ENCODE data around the gene MDFI. TPM values are rescaled to one million over a fixed set of nuclear protein-coding genes. Genes with fewer than 3 reads are reported as not detected.

MDFI gene
- polyA plus RNA-seq, 1 donor: 22.1 TPM

DNA sequence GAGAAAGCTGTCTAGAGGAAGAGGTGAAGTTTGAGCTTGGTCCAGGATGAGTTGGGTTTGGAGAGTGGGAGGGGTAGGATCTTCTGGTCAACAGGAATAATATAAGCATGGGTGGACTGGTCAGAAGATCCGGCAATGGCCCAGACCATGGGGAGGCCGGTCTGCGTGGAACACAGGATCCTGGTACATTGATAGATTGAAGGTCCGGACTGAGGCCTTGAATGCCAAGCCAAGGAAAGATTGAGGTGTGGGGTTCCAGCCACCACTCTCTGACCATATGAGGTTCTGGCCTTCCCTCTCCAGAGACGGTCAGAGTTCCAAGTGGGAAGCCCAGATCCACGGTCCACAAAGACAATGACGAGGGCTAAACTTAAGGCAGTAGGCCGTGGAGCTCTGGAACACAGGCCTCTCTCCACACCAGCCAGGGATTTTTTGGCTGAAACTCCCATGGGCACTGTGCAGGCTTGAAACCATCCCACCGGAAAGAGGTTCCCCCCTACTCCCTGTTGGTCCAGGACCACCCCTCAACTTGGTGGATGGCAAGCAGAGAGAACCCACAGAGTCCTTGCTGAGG, 3.2 kb downstream of the MDFI start:
- H3K4me1 ChIP-seq (ENCODE audit: control insufficient read depth, insufficient read depth, low read length): peaks cover 13% of the 10 kb centered on the region

DNA sequence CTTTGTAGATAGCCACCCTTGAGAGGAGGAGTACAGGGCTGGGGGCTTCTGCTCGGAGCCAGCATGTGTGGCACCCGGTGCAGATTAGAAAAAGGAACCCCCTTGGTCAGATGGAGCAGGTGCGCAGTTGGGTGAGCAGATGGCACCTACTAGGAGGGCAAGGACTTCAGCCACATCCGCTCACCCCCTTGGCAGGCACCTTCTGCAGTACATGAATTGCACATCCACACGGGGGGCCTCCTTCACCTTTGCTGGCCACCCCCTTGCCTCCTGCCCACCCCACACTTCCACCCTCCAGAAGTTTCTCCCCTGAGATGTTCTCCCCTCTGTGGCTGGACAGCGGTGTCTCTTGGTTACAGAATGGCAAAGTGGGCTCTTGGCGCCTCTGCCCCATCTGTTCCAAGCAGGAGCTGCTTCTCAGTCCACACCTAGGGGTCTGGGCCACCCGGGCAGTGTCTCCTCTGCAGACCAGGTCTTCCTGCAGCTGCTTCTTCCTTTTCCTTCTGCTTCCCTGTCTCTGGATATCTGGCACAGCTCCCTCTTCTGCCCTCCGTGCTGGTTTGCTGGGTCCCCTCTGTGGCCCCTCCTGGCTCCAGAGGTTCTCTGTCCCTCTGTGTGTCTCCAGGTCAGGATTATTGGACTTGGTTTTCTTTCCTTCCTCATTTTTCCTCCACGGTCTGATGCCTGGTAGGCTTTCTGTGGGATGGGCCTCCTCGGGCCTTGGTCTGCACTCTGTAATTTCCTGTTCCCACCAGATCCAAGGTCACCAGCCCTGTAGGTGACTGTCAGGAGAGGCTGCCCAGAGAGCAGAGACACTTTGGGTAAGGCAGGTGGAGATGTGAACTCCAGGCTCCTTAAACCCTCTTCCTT, 4.1 kb downstream of the MDFI start:
- DNase-seq: no peak
- Histone ChIP-seq H3K4me1 (ENCODE audit: control insufficient read depth, insufficient read depth, low read length) (peaks cover 9% of the 10 kb centered on the region), H3K9me3 (ENCODE audit: control insufficient read depth, low read depth, low read length) (no peaks in the 10 kb centered on the region), H3K27me3 (ENCODE audit: control insufficient read depth, insufficient read depth, low read length) (peaks cover 45% of the 10 kb centered on the region), H3K4me3 (ENCODE audit: low read length) (no peak overlapping the region), H3K36me3 (ENCODE audit: control insufficient read depth, insufficient read depth, low read length) (peaks cover 16% of the 10 kb centered on the region), H3K27ac (ENCODE audit: low read length) (no peak overlapping the region)
- WGBS (ENCODE audit: insufficient coverage, low lambda C conversion rate): no CpG with 5 or more reads among the region's 11 CpGs

More for the DNA sequence above, 3.2 kb downstream of the MDFI start:
- peaks cover 9% of the 10 kb centered on the region for H3K36me3 ChIP-seq (ENCODE audit: control insufficient read depth, insufficient read depth, low read length)
- no peak overlapping the region for H3K27ac ChIP-seq (ENCODE audit: low read length)
- peaks cover 54% of the 10 kb centered on the region for H3K27me3 ChIP-seq (ENCODE audit: control insufficient read depth, insufficient read depth, low read length)
- no peak overlapping the region for H3K4me3 ChIP-seq (ENCODE audit: low read length)
- DNase-seq: no peak
- no peaks in the 10 kb centered on the region for H3K9me3 ChIP-seq (ENCODE audit: control insufficient read depth, low read depth, low read length)
- WGBS (ENCODE audit: insufficient coverage, low lambda C conversion rate): 60% methylated on average over 1 of the region's 9 CpGs

DNA sequence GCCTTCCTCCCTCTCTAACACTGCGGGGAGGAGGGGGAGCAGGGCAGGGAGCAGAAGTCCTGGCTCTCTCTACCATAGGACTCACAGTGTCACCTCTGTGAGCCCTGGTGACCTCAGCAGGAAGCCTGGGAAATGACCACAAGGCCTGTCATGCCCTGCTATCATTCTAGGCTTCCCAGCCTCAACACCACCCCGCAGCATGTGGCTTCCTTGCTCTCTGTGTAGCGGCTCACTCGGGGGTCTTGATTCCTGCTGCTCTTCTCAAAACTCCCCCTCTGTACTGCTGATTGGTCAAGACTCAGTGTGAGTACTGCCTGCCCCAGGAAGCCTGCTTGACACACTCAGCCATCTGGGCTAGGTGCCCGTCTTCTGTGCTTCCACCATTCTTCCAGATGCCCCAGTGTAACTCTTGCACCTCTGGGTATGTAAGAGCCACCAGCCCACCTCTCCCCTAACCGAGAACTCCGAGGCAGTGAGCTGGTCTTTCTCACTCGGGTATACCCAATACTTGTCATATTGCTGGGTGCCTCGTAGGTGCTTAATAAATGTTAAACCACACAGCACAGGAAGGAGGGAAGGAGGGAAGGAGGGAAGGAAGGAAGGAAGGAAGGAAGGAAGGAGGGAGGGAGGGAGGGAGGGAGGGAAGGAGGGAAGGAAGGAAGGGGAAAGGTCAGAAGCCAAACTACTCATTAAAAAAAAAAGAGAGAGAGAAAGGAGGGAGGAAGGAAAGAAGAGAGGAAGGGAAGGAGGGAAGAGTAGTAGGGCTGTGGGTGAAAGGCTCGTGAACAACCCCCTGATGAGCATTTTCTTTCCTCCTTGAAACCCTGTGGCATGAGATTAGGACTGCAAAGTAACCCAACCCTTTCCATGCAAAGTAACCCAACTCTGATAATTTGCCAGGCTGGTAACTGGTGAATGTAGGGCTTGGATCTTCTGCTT, 5.0 kb downstream of the MDFI start:
- WGBS (ENCODE audit: insufficient coverage, low lambda C conversion rate): no CpG with 5 or more reads among the region's 10 CpGs
- Histone ChIP-seq H3K36me3 (ENCODE audit: control insufficient read depth, insufficient read depth, low read length) (peaks cover 19% of the 10 kb centered on the region), H3K4me3 (ENCODE audit: low read length) (no peak overlapping the region), H3K27me3 (ENCODE audit: control insufficient read depth, insufficient read depth, low read length) (peaks cover 37% of the 10 kb centered on the region), H3K9me3 (ENCODE audit: control insufficient read depth, low read depth, low read length) (no peaks in the 10 kb centered on the region), H3K4me1 (ENCODE audit: control insufficient read depth, insufficient read depth, low read length) (peaks cover 2% of the 10 kb centered on the region), H3K27ac (ENCODE audit: low read length) (no peak overlapping the region)
- DNase-seq: no peak

DNA sequence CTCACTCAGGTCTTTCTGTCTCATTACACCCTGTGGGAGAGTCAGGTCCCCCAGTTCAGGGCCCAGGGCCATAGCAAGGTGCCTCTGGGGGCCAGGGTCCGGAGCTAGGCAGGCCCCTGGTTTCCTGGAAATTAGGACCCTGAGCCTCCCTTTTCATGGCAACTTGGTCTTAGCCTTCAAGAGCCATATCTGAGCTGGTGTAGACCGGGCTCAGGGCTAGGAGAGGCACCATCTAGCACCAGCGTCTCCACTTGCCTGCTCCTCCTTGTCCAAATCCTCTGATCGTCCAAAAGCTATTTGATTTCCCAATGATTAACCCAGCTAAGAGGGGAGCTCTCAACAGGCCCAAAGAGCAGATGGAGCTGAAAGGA, 5.6 kb downstream of the MDFI start:
- WGBS (ENCODE audit: insufficient coverage, low lambda C conversion rate): no CpG with 5 or more reads among the region's 4 CpGs
- Histone ChIP-seq H3K27me3 (ENCODE audit: control insufficient read depth, insufficient read depth, low read length) (peaks cover 30% of the 10 kb centered on the region), H3K4me1 (ENCODE audit: control insufficient read depth, insufficient read depth, low read length) (no peaks in the 10 kb centered on the region), H3K27ac (ENCODE audit: low read length) (no peak overlapping the region), H3K36me3 (ENCODE audit: control insufficient read depth, insufficient read depth, low read length) (peaks cover 23% of the 10 kb centered on the region), H3K4me3 (ENCODE audit: low read length) (no peak overlapping the region), H3K9me3 (ENCODE audit: control insufficient read depth, low read depth, low read length) (no peaks in the 10 kb centered on the region)
- no peak for DNase-seq

DNA sequence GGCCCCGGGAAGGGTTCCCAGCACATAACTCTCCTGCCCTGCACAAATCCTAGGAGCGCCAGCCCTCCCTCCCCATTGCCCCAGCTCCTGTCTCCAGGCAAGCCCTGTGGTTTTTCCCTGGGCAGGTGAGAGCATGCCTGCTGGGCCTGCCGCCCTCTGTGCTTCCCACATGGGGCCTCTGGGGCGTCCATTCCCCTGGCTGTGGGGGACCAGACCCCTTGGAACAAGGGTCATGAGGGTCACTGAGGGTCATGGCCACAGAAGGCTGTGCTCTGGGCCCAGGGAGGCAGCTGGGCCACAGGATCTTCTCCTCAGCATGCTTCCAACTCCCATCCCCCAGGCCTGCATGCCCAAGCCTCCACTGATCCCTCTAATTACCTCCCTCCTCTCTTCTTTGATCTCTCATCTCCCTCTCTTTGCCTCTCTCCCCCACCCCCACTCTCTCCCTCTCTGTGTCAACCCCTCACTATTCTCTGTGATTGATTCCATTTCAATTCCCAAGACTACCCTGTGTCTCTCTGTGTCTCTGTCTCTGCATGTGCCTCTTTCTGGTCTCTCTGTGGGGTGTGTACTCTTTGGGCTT, 6.1 kb downstream of the MDFI start:
- Histone ChIP-seq H3K4me3 (ENCODE audit: low read length) (no peak overlapping the region), H3K4me1 (ENCODE audit: control insufficient read depth, insufficient read depth, low read length) (no peaks in the 10 kb centered on the region), H3K27ac (ENCODE audit: low read length) (no peak overlapping the region), H3K27me3 (ENCODE audit: control insufficient read depth, insufficient read depth, low read length) (peaks cover 25% of the 10 kb centered on the region), H3K9me3 (ENCODE audit: control insufficient read depth, low read depth, low read length) (no peaks in the 10 kb centered on the region), H3K36me3 (ENCODE audit: control insufficient read depth, insufficient read depth, low read length) (peaks cover 26% of the 10 kb centered on the region)
- no peak for DNase-seq
- WGBS (ENCODE audit: insufficient coverage, low lambda C conversion rate): no CpG with 5 or more reads among the region's 4 CpGs

DNA sequence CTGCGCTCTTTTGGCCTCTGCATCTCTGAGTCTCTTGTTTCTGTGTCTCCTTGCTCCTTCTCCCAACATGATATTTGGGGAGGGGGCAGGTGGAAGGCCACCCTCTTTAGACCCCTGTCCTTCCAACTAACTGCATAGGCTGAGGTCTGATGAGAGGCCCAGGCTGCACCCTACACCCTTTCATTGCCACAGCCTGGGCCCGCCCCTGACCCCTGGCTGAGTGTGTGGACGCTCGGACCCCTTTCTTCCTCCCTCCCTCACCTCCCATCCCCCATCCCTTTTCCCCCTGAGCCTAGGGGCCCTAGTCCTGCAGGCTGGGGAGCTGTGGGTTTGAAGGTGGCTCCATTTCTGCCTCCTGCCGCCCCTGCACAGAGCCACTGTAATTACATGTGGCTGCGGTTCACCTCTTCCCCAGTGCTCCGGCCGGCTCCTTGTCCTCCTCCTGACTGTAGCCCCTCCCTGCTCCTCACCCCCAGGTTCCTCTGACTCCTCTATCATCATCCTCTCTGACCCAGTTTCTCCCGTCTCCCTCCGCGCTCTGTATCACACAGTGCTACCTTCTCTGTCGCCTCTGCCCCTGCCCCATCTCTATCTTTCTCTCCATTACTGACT, 6.8 kb downstream of the MDFI start:
- no peak for DNase-seq
- 89% methylated on average over 5 of the region's 12 CpGs for WGBS (ENCODE audit: insufficient coverage, low lambda C conversion rate)
- H3K27ac ChIP-seq (ENCODE audit: low read length): no peak overlapping the region

DNA sequence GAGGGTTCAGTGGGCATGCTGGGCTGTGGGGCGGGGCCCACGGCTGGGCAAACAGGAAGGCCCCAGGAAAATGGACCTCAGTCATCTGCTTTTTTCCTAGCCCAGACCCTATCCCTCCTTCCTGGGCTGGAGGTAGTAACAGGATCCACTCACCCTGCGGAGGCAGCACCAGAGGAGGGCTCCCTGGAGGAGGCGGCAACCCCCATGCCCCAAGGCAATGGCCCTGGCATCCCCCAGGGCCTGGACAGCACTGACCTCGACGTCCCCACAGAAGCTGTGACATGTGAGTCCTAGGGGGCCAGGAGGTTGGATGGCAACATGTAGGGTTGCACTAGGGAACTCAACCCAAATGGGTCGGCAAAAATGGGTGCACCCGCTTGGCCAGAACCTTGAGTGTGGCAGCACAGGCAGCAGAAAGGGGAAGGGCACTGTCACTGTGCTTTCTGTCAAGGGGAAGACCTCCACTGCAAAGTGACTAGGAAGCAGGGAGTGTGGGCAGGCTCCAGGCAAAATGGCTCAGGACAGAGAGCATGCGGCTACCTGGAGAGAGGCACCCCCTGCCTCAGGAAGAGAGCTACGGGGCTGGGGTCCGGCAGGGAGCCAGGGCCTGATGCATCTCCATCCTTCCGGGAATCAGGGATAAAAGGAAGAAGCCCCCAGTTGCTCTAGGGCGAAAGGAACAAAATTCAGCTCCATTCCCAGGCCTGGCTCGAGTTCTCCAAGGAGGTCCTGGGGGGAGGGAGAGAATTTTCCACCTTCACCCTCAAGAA, 7.9 kb downstream of the MDFI start:
- Histone ChIP-seq H3K36me3 (ENCODE audit: control insufficient read depth, insufficient read depth, low read length) (peaks cover 28% of the 10 kb centered on the region), H3K4me1 (ENCODE audit: control insufficient read depth, insufficient read depth, low read length) (no peaks in the 10 kb centered on the region), H3K9me3 (ENCODE audit: control insufficient read depth, low read depth, low read length) (no peaks in the 10 kb centered on the region), H3K4me3 (ENCODE audit: low read length) (no peak overlapping the region), H3K27ac (ENCODE audit: low read length) (no peak overlapping the region), H3K27me3 (ENCODE audit: control insufficient read depth, insufficient read depth, low read length) (peaks cover 9% of the 10 kb centered on the region)
- WGBS (ENCODE audit: insufficient coverage, low lambda C conversion rate): no CpG with 5 or more reads among the region's 14 CpGs
- no peak for DNase-seq

More for the DNA sequence above, 6.8 kb downstream of the MDFI start:
- no peaks in the 10 kb centered on the region for H3K4me1 ChIP-seq (ENCODE audit: control insufficient read depth, insufficient read depth, low read length)
- H3K4me3 ChIP-seq (ENCODE audit: low read length): no peak overlapping the region
- H3K9me3 ChIP-seq (ENCODE audit: control insufficient read depth, low read depth, low read length): no peaks in the 10 kb centered on the region
- peaks cover 18% of the 10 kb centered on the region for H3K27me3 ChIP-seq (ENCODE audit: control insufficient read depth, insufficient read depth, low read length)
- H3K36me3 ChIP-seq (ENCODE audit: control insufficient read depth, insufficient read depth, low read length): peaks cover 27% of the 10 kb centered on the region

DNA sequence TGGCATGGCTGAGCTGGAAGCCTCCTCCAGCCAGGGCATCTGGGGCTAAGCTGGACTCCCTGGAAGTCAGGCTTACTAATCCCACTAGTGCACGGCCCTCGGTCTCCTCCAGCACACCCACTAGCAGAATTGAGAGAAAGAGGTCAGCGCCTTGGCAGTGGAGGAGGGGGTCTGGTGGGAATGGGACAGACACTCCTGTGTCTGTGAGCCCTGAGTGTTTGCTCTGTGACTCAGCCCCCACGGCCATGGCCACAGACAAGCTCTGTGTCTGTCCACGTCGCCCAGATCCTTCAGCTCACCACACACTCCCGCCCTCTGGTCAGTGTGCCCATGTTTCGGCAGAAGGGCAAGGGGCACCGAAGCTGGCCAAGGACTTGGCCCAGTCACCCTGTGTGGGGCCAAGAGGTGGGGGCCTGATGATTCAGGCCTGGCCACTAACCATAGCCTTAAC, 8.8 kb downstream of the MDFI start:
- Histone ChIP-seq H3K9me3 (ENCODE audit: control insufficient read depth, low read depth, low read length) (no peaks in the 10 kb centered on the region), H3K4me3 (ENCODE audit: low read length) (no peak overlapping the region), H3K27me3 (ENCODE audit: control insufficient read depth, insufficient read depth, low read length) (peaks cover 16% of the 10 kb centered on the region), H3K27ac (ENCODE audit: low read length) (no peak overlapping the region), H3K36me3 (ENCODE audit: control insufficient read depth, insufficient read depth, low read length) (peaks cover 31% of the 10 kb centered on the region), H3K4me1 (ENCODE audit: control insufficient read depth, insufficient read depth, low read length) (no peaks in the 10 kb centered on the region)
- 83% methylated on average over 1 of the region's 9 CpGs for WGBS (ENCODE audit: insufficient coverage, low lambda C conversion rate)
- no peak for DNase-seq

DNA sequence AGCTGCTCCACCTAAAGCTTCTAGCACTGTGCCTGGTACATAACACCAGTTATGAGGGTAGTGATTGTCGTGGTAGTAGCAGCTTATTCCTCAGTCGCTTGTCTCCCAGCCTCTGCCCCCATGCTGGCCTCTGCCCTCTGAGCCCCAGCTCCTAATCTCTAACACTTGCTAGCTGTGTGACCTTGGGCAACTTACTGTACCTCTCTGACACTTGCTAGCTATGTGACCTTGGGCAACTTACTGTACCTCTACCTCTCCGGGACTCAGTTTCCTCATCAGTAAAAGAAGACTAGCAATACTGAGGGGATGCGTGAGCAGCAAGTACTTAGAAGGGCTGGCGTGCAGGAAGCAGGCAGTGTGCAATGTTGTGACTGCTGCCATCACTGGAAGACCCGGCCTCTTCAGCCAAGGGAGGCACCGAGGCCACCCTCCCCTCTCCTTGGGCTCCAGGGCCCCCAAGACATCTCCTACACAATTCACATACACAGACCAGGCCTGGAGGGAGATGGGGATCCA, 9.9 kb downstream of the MDFI start:
- H3K4me3 ChIP-seq (ENCODE audit: low read length): no peak overlapping the region
- H3K36me3 ChIP-seq (ENCODE audit: control insufficient read depth, insufficient read depth, low read length): peaks cover 31% of the 10 kb centered on the region
- H3K27me3 ChIP-seq (ENCODE audit: control insufficient read depth, insufficient read depth, low read length): peaks cover 16% of the 10 kb centered on the region
- no peaks in the 10 kb centered on the region for H3K4me1 ChIP-seq (ENCODE audit: control insufficient read depth, insufficient read depth, low read length)
- H3K9me3 ChIP-seq (ENCODE audit: control insufficient read depth, low read depth, low read length): no peaks in the 10 kb centered on the region
- DNase-seq: no peak
- H3K27ac ChIP-seq (ENCODE audit: low read length): no peak overlapping the region
- WGBS (ENCODE audit: insufficient coverage, low lambda C conversion rate): no CpG with 5 or more reads among the region's 7 CpGs

Data from large intestine (tissue), 3 donors.